Endodermal cell (in vitro differentiated cells): Measurements from ENCODE around the gene MRM2. TPM values are rescaled to one million over a fixed set of nuclear protein-coding genes. Genes with fewer than 3 reads are reported as not detected.

Experiments
- DNase-seq: peaks from one replicate; pipeline ENCODE4 v3.0.0-alpha.2; 2017
- H3K27ac ChIP-seq: 2 replicates; pipeline ENCODE4 v1.5.1; 2013; ENCODE audit warnings: mild to moderate bottlenecking, low read depth, low read length, moderate library complexity
- H3K27me3 ChIP-seq: 2 replicates; pipeline ENCODE4 v1.6.1; 2013; ENCODE audit warnings: mild to moderate bottlenecking, low read length, moderate library complexity; ENCODE audit not compliant: insufficient read depth, control insufficient read depth, poor library complexity, severe bottlenecking
- H3K36me3 ChIP-seq: 2 replicates; pipeline ENCODE4 v1.7.0; 2013; ENCODE audit warnings: mild to moderate bottlenecking, low read length, moderate library complexity; ENCODE audit not compliant: control insufficient read depth, insufficient read depth
- H3K4me1 ChIP-seq: one replicate; pipeline ENCODE4 v1.7.0; 2013; ENCODE audit warnings: low read length; ENCODE audit not compliant: control insufficient read depth, insufficient read depth
- H3K4me3 ChIP-seq: 2 replicates; pipeline ENCODE4 v1.5.1; 2013; ENCODE audit warnings: mild to moderate bottlenecking, low read length, moderate library complexity
- H3K9ac ChIP-seq: 2 replicates; pipeline ENCODE4 v1.6.1; 2013; ENCODE audit warnings: mild to moderate bottlenecking, low read length, moderate library complexity; ENCODE audit not compliant: poor library complexity, severe bottlenecking; ENCODE audit errors: extremely low read depth
- H3K9me3 ChIP-seq: 2 replicates; pipeline ENCODE4 v1.6.1; 2013; ENCODE audit warnings: mild to moderate bottlenecking, low read length, moderate library complexity; ENCODE audit not compliant: control insufficient read depth
- H3K27ac Mint-ChIP-seq: 2 replicates; pipeline ENCODE4 v1.8.0; 2020; ENCODE audit warnings: mixed read lengths
- H3K27me3 Mint-ChIP-seq: 2 replicates; pipeline ENCODE4 v1.8.0; 2021; ENCODE audit warnings: mild to moderate bottlenecking, mixed read lengths; ENCODE audit not compliant: insufficient read depth
- H3K36me3 Mint-ChIP-seq: 2 replicates; pipeline ENCODE4 v1.8.0; 2020; ENCODE audit warnings: low read depth, mixed read lengths
- H3K4me1 Mint-ChIP-seq: 2 replicates; pipeline ENCODE4 v1.8.0; 2020; ENCODE audit warnings: mixed read lengths
- H3K4me3 Mint-ChIP-seq: 2 replicates; pipeline ENCODE4 v1.8.0; 2020; ENCODE audit warnings: mild to moderate bottlenecking, moderate library complexity, mixed read lengths
- H3K9me3 Mint-ChIP-seq: 2 replicates; pipeline ENCODE4 v1.8.0; 2020; ENCODE audit warnings: mild to moderate bottlenecking, mixed read lengths
- WGBS, 2 experiments: methylation state at CpG; one replicate each; pipeline versions ENCODE4 v1.1.5 to v1.1.7; 2013; ENCODE audit warnings: missing lambda C conversion rate in 2 of 2, mixed read lengths in 1 of 2; ENCODE audit not compliant: insufficient coverage in 1 of 2, insufficient read length in 1 of 2; 5-methylcytosine and 5-hydroxymethylcytosine counted together
- total RNA-seq, 2 donors: library from RNA; stranded (reverse); fragmentation: NEBNext Ultra II Directional in 1 of 2; extraction: Animal tissue kit (Norgen Biotek cat#: 25700) in 1 of 2; gene quantifications; 2 replicates in 1 of 2; 3 replicates in 1 of 2; pipeline ENCODE4 v1.2.1, GENCODE V29; 2021
- TF ChIP-seq, protein P1 (sequence below): fragments of 200-600 bp; sonication (generic); conservative IDR thresholded peaks from 2 replicates; pipeline ENCODE4 v1.5.0; 2021; ENCODE audit warnings: antibody characterized with exemption, mild to moderate bottlenecking

The MRM2 gene
- total RNA-seq, 2 donors from 2014 or later, result 38.9 TPM

DNA sequence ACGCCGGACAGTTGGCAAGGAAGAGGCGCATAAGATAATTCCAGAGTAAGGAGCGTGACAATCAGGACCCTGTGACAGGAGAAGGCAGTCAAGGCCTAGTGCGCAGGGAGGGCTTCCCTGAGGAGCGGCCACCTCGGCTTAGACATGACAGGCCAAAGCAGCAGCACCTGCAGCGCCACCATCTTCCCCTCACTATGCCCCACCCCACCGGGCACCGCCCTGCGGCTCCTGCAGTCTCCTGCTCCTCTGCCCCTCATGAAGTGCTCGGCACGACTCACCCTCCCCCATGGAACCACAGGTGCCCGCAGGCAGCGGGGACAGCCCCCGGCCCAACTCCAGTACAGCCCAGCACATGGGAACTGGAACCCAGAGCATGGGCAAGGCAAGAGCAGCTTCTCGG is 21.1 kb downstream of the MRM2 start:
- H3K9me3 ChIP-seq, result no peaks in the 10 kb centered on the region
- TF ChIP-seq, protein P1, sequence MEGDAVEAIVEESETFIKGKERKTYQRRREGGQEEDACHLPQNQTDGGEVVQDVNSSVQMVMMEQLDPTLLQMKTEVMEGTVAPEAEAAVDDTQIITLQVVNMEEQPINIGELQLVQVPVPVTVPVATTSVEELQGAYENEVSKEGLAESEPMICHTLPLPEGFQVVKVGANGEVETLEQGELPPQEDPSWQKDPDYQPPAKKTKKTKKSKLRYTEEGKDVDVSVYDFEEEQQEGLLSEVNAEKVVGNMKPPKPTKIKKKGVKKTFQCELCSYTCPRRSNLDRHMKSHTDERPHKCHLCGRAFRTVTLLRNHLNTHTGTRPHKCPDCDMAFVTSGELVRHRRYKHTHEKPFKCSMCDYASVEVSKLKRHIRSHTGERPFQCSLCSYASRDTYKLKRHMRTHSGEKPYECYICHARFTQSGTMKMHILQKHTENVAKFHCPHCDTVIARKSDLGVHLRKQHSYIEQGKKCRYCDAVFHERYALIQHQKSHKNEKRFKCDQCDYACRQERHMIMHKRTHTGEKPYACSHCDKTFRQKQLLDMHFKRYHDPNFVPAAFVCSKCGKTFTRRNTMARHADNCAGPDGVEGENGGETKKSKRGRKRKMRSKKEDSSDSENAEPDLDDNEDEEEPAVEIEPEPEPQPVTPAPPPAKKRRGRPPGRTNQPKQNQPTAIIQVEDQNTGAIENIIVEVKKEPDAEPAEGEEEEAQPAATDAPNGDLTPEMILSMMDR, result no peak
- no peak overlapping the region for H3K27ac ChIP-seq
- Mint-ChIP-seq H3K9me3 (no peaks in the 10 kb centered on the region), H3K4me1 (peaks cover 5% of the 10 kb centered on the region), H3K27ac (no peak overlapping the region), H3K4me3 (no peak overlapping the region), H3K36me3 (peaks cover 65% of the 10 kb centered on the region), H3K27me3 (no peaks in the 10 kb centered on the region)
- DNase-seq, result no peak
- H3K4me1 ChIP-seq, result no peaks in the 10 kb centered on the region
- no peak overlapping the region for H3K4me3 ChIP-seq
- H3K9ac ChIP-seq, result no peak overlapping the region
- peaks cover 58% of the 10 kb centered on the region for H3K36me3 ChIP-seq
- no peaks in the 10 kb centered on the region for H3K27me3 ChIP-seq
- 89 to 99% methylated on average over 9 to 17 of the region's 17 CpGs for WGBS, 2 experiments

DNA sequence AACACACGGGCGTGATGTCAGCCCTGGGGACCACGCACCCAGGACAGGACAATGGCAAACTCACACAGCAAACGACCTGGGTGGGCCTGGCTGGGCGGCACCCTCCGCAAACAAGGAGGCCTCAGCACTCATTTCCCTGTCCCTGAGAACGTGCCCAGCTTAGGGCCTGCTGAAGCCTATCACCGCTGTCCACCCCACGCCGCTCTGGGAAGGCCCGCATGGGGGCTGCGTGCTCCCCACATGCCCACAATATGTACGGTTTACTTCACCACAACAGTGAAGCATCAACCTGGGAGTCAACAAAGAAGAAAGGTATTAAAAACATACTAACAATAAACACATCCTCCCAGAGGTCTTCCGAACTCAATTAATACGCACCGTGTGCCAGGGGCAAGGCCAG is 21.5 kb downstream of the MRM2 start:
- WGBS, 2 experiments, result 94 to 95% methylated on average over 13 to 16 of the region's 16 CpGs
- Mint-ChIP-seq H3K36me3 (peaks cover 65% of the 10 kb centered on the region), H3K4me3 (no peak overlapping the region), H3K27me3 (no peaks in the 10 kb centered on the region), H3K27ac (no peak overlapping the region), H3K4me1 (peaks cover 5% of the 10 kb centered on the region), H3K9me3 (no peaks in the 10 kb centered on the region)
- H3K9me3 ChIP-seq, result no peaks in the 10 kb centered on the region
- no peak for DNase-seq
- no peak overlapping the region for H3K4me3 ChIP-seq
- no peak overlapping the region for H3K9ac ChIP-seq
- H3K27ac ChIP-seq, result no peak overlapping the region
- H3K27me3 ChIP-seq, result no peaks in the 10 kb centered on the region
- TF ChIP-seq, protein P1, result no peak
- no peaks in the 10 kb centered on the region for H3K4me1 ChIP-seq
- H3K36me3 ChIP-seq, result peaks cover 58% of the 10 kb centered on the region

DNA sequence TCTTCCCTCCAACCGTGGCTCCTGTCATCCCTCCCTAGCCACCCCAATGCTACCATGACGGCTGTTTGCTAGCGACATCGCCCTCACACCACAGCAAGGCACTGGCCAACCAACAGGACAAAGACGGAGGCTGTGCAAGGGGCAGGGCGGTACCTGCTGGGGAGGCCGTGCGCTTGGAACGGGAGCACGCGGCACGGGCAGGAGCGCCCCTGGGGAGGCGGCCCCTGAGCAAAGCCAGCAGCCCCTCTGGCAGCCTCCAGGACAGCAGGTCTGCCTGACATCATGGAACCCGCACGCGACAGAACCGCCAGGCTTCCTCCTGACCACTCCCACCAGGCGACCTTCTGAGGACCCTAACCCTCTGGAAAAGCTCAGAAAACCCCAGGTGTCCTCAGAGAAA is 22.0 kb downstream of the MRM2 start:
- Mint-ChIP-seq H3K4me3 (no peak overlapping the region), H3K9me3 (no peaks in the 10 kb centered on the region), H3K27me3 (no peaks in the 10 kb centered on the region), H3K4me1 (peaks cover 5% of the 10 kb centered on the region), H3K27ac (no peak overlapping the region), H3K36me3 (peaks cover 65% of the 10 kb centered on the region)
- no peaks in the 10 kb centered on the region for H3K4me1 ChIP-seq
- H3K9ac ChIP-seq, result no peak overlapping the region
- no peaks in the 10 kb centered on the region for H3K27me3 ChIP-seq
- no peak for DNase-seq
- whole genome bisulfite sequencing, 2 experiments, result 95 to 97% methylated on average over 12 to 19 of the region's 19 CpGs
- no peak overlapping the region for H3K4me3 ChIP-seq
- H3K27ac ChIP-seq, result no peak overlapping the region
- no peaks in the 10 kb centered on the region for H3K9me3 ChIP-seq
- TF ChIP-seq, protein P1, result no peak
- peaks cover 57% of the 10 kb centered on the region for H3K36me3 ChIP-seq
